DOHH2 (cell line): ENCODE measurements around the gene SHISA7.

Experiments
- H3F3A ChIP-seq: fragments of 200-600 bp; sonication (generic), shearing (Covaris generic); 2 replicates; pipeline ENCODE4 v1.6.0; 2016; ENCODE audit warnings: antibody characterized with exemption, mild to moderate bottlenecking; ENCODE audit not compliant: control insufficient read depth, insufficient read depth
- H3K27ac ChIP-seq: fragments of 200-600 bp; sonication (generic); 2 replicates; pipeline ENCODE4 v1.5.1; 2014; ENCODE audit warnings: low read depth, mild to moderate bottlenecking, low read length, moderate library complexity
- H3K27me3 ChIP-seq: fragments of 200-600 bp; sonication (generic); 2 replicates; pipeline ENCODE4 v1.6.1; 2014; ENCODE audit warnings: mild to moderate bottlenecking, low read length, mixed read lengths; ENCODE audit not compliant: control insufficient read depth
- H3K36me3 ChIP-seq: fragments of 200-600 bp; sonication (generic); 2 replicates; pipeline ENCODE4 v1.6.1; 2014; ENCODE audit warnings: mild to moderate bottlenecking, low read length, moderate library complexity, mixed read lengths; ENCODE audit not compliant: control insufficient read depth
- H3K4me1 ChIP-seq: fragments of 200-600 bp; sonication (generic); 2 replicates; pipeline ENCODE4 v1.6.1; 2014; ENCODE audit warnings: mild to moderate bottlenecking, low read length, mixed read lengths; ENCODE audit not compliant: control insufficient read depth
- H3K4me2 ChIP-seq: fragments of 200-600 bp; sonication (generic); 2 replicates; pipeline ENCODE4 v1.6.0; 2014; ENCODE audit warnings: mild to moderate bottlenecking, low read length, moderate library complexity
- H3K4me3 ChIP-seq: fragments of 200-600 bp; sonication (generic); 2 replicates; pipeline ENCODE4 v1.5.1; 2014; ENCODE audit warnings: mild to moderate bottlenecking, low read length, mixed read lengths
- H3K79me2 ChIP-seq: fragments of 200-600 bp; sonication (generic); 2 replicates; pipeline ENCODE4 v1.6.1; 2014; ENCODE audit warnings: mild to moderate bottlenecking, low read length, mixed read lengths; ENCODE audit not compliant: control insufficient read depth
- H3K9me2 ChIP-seq: fragments of 200-600 bp; sonication (generic); replicated peaks from 2 replicates; pipeline ENCODE4 v1.6.1; 2014; ENCODE audit warnings: mild to moderate bottlenecking, low read length, mixed read lengths; ENCODE audit not compliant: control insufficient read depth
- H3K9me3 ChIP-seq: fragments of 200-600 bp; sonication (generic); 2 replicates; pipeline ENCODE4 v1.6.1; 2014; ENCODE audit warnings: antibody characterized with exemption, low read length, mixed read lengths; ENCODE audit not compliant: control insufficient read depth, insufficient read depth
- H4K20me1 ChIP-seq: fragments of 200-600 bp; sonication (generic); 2 replicates; pipeline ENCODE4 v1.6.0; 2014; ENCODE audit warnings: low read depth, mild to moderate bottlenecking, antibody characterized with exemption, low read length, moderate library complexity; ENCODE audit not compliant: control insufficient read depth, insufficient read depth
- EZH2phosphoT487 ChIP-seq: fragments of 200-600 bp; sonication (generic); IDR thresholded peaks from 2 replicates; pipeline ENCODE4 v1.6.1; 2017; ENCODE audit warnings: borderline replicate concordance, mild to moderate bottlenecking, antibody characterized with exemption, low read length, moderate library complexity, mixed read lengths
- TF ChIP-seq, protein P1 (sequence below): fragments of 200-600 bp; sonication (generic); IDR thresholded peaks from one replicate; pipeline ENCODE4 v1.5.1; 2014; ENCODE audit warnings: antibody characterized with exemption, mild to moderate bottlenecking, low read depth, low read length; ENCODE audit not compliant: poor library complexity, severe bottlenecking

SHISA7 gene

GRCh38 chr19:55471266-55471665, 28.2 kb upstream of the SHISA7 start:
- Histone ChIP-seq H3K9me3 (no peaks in the 10 kb centered on the region), H3K27ac (no peak overlapping the region), H3K9me2 (no peaks in the 10 kb centered on the region), H4K20me1 (no peaks in the 10 kb centered on the region), H3K36me3 (no peaks in the 10 kb centered on the region), H3K27me3 (no peaks in the 10 kb centered on the region), H3F3A (no peaks in the 10 kb centered on the region), H3K79me2 (no peaks in the 10 kb centered on the region), H3K4me1 (peaks cover 19% of the 10 kb centered on the region), H3K4me2 (no peak overlapping the region), H3K4me3 (no peak overlapping the region)
- TF ChIP-seq, protein P1, sequence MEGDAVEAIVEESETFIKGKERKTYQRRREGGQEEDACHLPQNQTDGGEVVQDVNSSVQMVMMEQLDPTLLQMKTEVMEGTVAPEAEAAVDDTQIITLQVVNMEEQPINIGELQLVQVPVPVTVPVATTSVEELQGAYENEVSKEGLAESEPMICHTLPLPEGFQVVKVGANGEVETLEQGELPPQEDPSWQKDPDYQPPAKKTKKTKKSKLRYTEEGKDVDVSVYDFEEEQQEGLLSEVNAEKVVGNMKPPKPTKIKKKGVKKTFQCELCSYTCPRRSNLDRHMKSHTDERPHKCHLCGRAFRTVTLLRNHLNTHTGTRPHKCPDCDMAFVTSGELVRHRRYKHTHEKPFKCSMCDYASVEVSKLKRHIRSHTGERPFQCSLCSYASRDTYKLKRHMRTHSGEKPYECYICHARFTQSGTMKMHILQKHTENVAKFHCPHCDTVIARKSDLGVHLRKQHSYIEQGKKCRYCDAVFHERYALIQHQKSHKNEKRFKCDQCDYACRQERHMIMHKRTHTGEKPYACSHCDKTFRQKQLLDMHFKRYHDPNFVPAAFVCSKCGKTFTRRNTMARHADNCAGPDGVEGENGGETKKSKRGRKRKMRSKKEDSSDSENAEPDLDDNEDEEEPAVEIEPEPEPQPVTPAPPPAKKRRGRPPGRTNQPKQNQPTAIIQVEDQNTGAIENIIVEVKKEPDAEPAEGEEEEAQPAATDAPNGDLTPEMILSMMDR, result no peak
- no peak for TF ChIP-seq EZH2phosphoT487

GRCh38 chr19:55468054-55468393, 24.9 kb upstream of the SHISA7 start:
- no peaks in the 10 kb centered on the region for H3K9me3 ChIP-seq
- H3F3A ChIP-seq, result no peaks in the 10 kb centered on the region
- TF ChIP-seq, protein P1, result peak; percentile 47
- TF ChIP-seq EZH2phosphoT487, result no peak
- no peaks in the 10 kb centered on the region for H3K27me3 ChIP-seq
- H3K4me3 ChIP-seq, result no peak overlapping the region
- H3K4me2 ChIP-seq, result no peak overlapping the region
- H3K9me2 ChIP-seq, result no peaks in the 10 kb centered on the region
- peaks cover 5% of the 10 kb centered on the region; the same call in 1 of the 2 replicates for H3K4me1 ChIP-seq
- no peak overlapping the region for H3K27ac ChIP-seq
- H3K79me2 ChIP-seq, result no peaks in the 10 kb centered on the region
- H4K20me1 ChIP-seq, result no peaks in the 10 kb centered on the region
- H3K36me3 ChIP-seq, result no peaks in the 10 kb centered on the region

DNA sequence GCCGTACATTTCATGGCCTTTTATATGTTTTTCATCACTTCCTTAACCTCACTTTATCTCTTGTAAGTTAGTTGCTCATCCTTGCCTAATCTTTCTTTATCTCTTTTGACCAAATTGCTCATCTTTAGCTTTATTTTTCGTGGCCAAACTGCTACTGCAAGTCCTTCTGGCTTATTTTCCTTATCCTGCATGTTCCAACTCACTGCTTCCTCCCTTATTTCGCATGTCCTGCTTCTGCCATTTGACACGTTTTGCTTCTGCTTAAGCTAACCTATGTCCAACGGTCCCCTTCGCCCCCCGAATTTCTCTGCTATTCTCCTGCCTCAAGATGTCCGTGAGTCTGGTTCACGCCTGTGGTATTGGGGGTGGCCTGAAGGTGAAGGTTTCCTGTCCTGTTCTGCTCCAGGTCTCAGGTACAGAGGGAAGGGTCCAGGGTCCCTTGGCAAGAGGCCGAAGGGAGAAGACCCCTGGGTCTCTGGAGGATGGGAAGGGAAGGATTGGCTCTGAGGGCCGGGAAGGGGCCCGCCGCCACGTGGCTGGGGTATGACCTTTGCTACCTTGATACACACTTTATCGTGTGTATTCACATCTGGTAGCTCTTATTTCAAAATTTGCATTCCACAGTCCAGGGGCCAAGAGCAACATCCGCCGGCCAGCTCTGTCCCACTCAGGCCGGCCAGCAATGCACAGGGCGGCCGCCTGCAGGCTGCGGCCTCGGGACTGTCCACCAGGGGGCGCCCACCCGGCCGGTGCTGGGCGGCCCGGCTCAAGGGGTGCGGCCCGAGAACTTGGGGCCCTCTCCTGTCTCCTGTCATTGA, 24.3 kb upstream of the SHISA7 start:
- no peaks in the 10 kb centered on the region for H3K27me3 ChIP-seq
- H3K9me3 ChIP-seq, result no peaks in the 10 kb centered on the region
- no peaks in the 10 kb centered on the region for H3K36me3 ChIP-seq
- peaks cover 5% of the 10 kb centered on the region for H3K4me1 ChIP-seq
- H3K27ac ChIP-seq, result no peak overlapping the region
- no peak overlapping the region for H3K4me2 ChIP-seq
- no peak overlapping the region for H3K4me3 ChIP-seq
- no peaks in the 10 kb centered on the region for H3K79me2 ChIP-seq
- TF ChIP-seq, protein P1, result peak; percentile 99
- no peak for TF ChIP-seq EZH2phosphoT487
- H3F3A ChIP-seq, result no peaks in the 10 kb centered on the region
- no peaks in the 10 kb centered on the region for H4K20me1 ChIP-seq
- no peaks in the 10 kb centered on the region for H3K9me2 ChIP-seq
